ENCODE results near the gene SORCS2.

DNA sequence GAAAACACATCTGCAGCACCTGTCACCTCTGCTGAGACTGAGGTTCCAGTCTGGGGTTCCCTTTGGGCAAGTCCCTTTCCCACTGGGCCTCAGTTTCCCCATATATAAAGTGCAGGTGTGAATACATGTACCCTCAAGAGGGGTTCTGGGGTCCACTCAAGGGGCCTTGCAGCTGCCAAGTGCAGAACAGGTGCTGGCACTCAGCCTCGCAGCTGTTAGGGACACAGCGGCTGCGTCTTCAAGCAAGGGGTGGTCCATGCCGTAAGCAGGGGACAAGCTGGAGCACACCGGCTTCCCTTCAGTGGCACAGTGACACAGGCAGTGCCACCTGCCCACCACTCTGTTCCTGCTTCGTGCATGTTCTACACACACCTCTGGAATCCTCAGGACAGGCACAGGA lies 329.3 kb downstream of the SORCS2 start:
- TF ChIP-seq, protein P1, sequence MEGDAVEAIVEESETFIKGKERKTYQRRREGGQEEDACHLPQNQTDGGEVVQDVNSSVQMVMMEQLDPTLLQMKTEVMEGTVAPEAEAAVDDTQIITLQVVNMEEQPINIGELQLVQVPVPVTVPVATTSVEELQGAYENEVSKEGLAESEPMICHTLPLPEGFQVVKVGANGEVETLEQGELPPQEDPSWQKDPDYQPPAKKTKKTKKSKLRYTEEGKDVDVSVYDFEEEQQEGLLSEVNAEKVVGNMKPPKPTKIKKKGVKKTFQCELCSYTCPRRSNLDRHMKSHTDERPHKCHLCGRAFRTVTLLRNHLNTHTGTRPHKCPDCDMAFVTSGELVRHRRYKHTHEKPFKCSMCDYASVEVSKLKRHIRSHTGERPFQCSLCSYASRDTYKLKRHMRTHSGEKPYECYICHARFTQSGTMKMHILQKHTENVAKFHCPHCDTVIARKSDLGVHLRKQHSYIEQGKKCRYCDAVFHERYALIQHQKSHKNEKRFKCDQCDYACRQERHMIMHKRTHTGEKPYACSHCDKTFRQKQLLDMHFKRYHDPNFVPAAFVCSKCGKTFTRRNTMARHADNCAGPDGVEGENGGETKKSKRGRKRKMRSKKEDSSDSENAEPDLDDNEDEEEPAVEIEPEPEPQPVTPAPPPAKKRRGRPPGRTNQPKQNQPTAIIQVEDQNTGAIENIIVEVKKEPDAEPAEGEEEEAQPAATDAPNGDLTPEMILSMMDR (IDR thresholded peaks at IDR 0.05 in 4 of 5, conservative IDR thresholded peaks at IDR 0.05 in 1 of 5), result no peak
- TF ChIP-seq POLR2A (IDR thresholded peaks at IDR 0.05), result no peak

All from gastrocnemius medialis (tissue), 4 donors.